HCT116 (cell line): Measurements from ENCODE around the gene RNF112. TPM values are rescaled to one million over a fixed set of nuclear protein-coding genes. Genes with fewer than 3 reads are reported as not detected.

Experiments
- ATAC-seq: fragments of 200-7000 bp; cut with Tn5 transposase; 2 replicates; pipeline ENCODE4 v1.9.1; 2020; ENCODE audit warnings: mild to moderate bottlenecking, moderate library complexity
- BruUV-seq: library from RNA; stranded (reverse); fragments of 400-500 nt; replicated peaks from 2 replicates; lab custom pipeline; 2021; lab: Mats Ljungman, UMichigan
- CTCF ChIA-PET: fragments of 300-600 bp; sonication (Branson Sonifier 250); formaldehyde crosslinking; loops from one replicate; lab custom pipeline; 2021; ENCODE audit warnings: antibody characterized with exemption; lab: Charles Lee
- POLR2A ChIA-PET: fragments of 300-600, 350-600 bp; sonication (Branson Sonifier 250); formaldehyde crosslinking; loops from one replicate; lab custom pipeline; 2021; ENCODE audit warnings: antibody characterized with exemption; lab: Charles Lee
- RAD21 ChIA-PET, 2 experiments: fragments of 300-600 bp; sonication (Branson Sonifier 250); formaldehyde crosslinking; loops; one replicate each; lab custom pipeline; 2023; ENCODE audit warnings: low total read pairs in 2 of 2; ENCODE audit not compliant: uncharacterized antibody in 2 of 2, unreplicated experiment in 2 of 2, low non-redundant PET in 1 of 2; lab: Charles Lee
- DNase-seq: peaks from one replicate; pipeline ENCODE4 v3.0.0-alpha.2; 2010; ENCODE audit warnings: low read depth, low spot score
- H2AFZ ChIP-seq: fragments of 200-600 bp; shearing (Covaris generic), sonication (generic); 2 replicates; pipeline ENCODE4 v1.6.1; 2017; ENCODE audit warnings: low read depth, mixed run types, mixed read lengths, antibody characterized with exemption, low read length; ENCODE audit not compliant: poor library complexity, severe bottlenecking
- H3K27ac ChIP-seq: 2 replicates; pipeline ENCODE4 v1.5.1; 2012; ENCODE audit warnings: low read depth, low read length
- H3K27me3 ChIP-seq: fragments of 200-600 bp; sonication (generic); 2 replicates; pipeline ENCODE4 v1.6.1; 2016; ENCODE audit warnings: mixed run types, low read length, mixed read lengths; ENCODE audit not compliant: insufficient read depth
- H3K36me3 ChIP-seq, 2 experiments: fragments of 200-500 bp in 1 of 2; fragments of 200-600 bp in 1 of 2; sonication (Bioruptor generic) in 1 of 2; sonication (generic) in 1 of 2; 2 replicates each; pipeline versions ENCODE4 v1.5.1 to v1.6.1; 2014 to 2016; ENCODE audit warnings: low read length in 2 of 2, inconsistent platforms in 1 of 2, mixed read lengths in 1 of 2, mixed run types in 1 of 2; ENCODE audit not compliant: insufficient read depth in 2 of 2, control insufficient read depth in 1 of 2
- H3K4me1 ChIP-seq, 2 experiments: fragments of 200-600 bp in 1 of 2; sonication (generic) in 1 of 2; 2 replicates each; pipeline versions ENCODE4 v1.5.1 to v1.6.1; 2012 to 2017; ENCODE audit warnings: low read length in 2 of 2, inconsistent platforms in 1 of 2, mild to moderate bottlenecking in 1 of 2, mixed read lengths in 1 of 2, mixed run types in 1 of 2, moderate library complexity in 1 of 2; ENCODE audit not compliant: insufficient read depth in 2 of 2, control insufficient read depth in 1 of 2
- H3K4me2 ChIP-seq: fragments of 200-600 bp; sonication (generic); 2 replicates; pipeline ENCODE4 v1.6.1; 2017; ENCODE audit warnings: mixed run types, low read length, mixed read lengths
- H3K4me3 ChIP-seq, 2 experiments: fragments of 200-600 bp in 1 of 2; sonication (generic) in 1 of 2; replicated peaks in 1 of 2; 2 replicates each; pipeline ENCODE4 v1.5.1; 2011 to 2016; ENCODE audit warnings: low read length in 2 of 2, control low read depth in 1 of 2, low read depth in 1 of 2, mild to moderate bottlenecking in 1 of 2, mixed read lengths in 1 of 2, mixed run types in 1 of 2
- H3K79me2 ChIP-seq: fragments of 200-600 bp; sonication (generic); 2 replicates; pipeline ENCODE4 v1.6.1; 2017; ENCODE audit warnings: mild to moderate bottlenecking, mixed run types, low read length, moderate library complexity, mixed read lengths; ENCODE audit not compliant: insufficient read depth
- H3K9ac ChIP-seq: fragments of 200-600 bp; sonication (generic); 2 replicates; pipeline ENCODE4 v1.6.1; 2016; ENCODE audit warnings: low read length, mixed read lengths
- H3K9me2 ChIP-seq: fragments of 200-600 bp; sonication (generic), shearing (Covaris generic); 2 replicates; pipeline ENCODE4 v1.6.1; 2017; ENCODE audit warnings: mixed run types, mild to moderate bottlenecking, moderate library complexity; ENCODE audit not compliant: insufficient read depth
- H3K9me3 ChIP-seq, 2 experiments: fragments of 200-500 bp in 1 of 2; fragments of 200-600 bp in 1 of 2; sonication (Bioruptor generic) in 1 of 2; sonication (generic) in 1 of 2; 2 replicates each; pipeline ENCODE4 v1.6.1; 2014 to 2017; ENCODE audit warnings: low read length in 2 of 2, mixed read lengths in 2 of 2, inconsistent platforms in 1 of 2, low read depth in 1 of 2, mild to moderate bottlenecking in 1 of 2, mixed run types in 1 of 2, moderate library complexity in 1 of 2; ENCODE audit not compliant: control insufficient read depth in 1 of 2, insufficient read depth in 1 of 2
- H4K20me1 ChIP-seq: fragments of 200-600 bp; sonication (generic), shearing (Covaris generic); 2 replicates; pipeline ENCODE4 v1.6.1; 2017; ENCODE audit warnings: mixed run types, mild to moderate bottlenecking, moderate library complexity; ENCODE audit not compliant: insufficient read depth
- ATF3 ChIP-seq: IDR thresholded peaks from 2 replicates; pipeline ENCODE4 v1.6.1; 2012
- CBX3 ChIP-seq: IDR thresholded peaks from 2 replicates; pipeline ENCODE4 v1.6.1; 2012; ENCODE audit warnings: low read depth
- CEBPB ChIP-seq: IDR thresholded peaks from 2 replicates; pipeline ENCODE4 v1.6.1; 2012; ENCODE audit warnings: low read depth
- CTCF ChIP-seq, 3 experiments: fragments of 200-600 bp in 1 of 3; sonication (generic) in 1 of 3; IDR thresholded peaks in 2 of 3; conservative IDR thresholded peaks in 1 of 3; 2 replicates each; pipeline ENCODE4 v1.5.1; 2012 to 2017; ENCODE audit warnings: low read depth in 2 of 3, low read length in 2 of 3, antibody characterized with exemption in 1 of 3, borderline replicate concordance in 1 of 3, control low read depth in 1 of 3, mild to moderate bottlenecking in 1 of 3, mixed read lengths in 1 of 3, mixed run types in 1 of 3, moderate library complexity in 1 of 3; ENCODE audit not compliant: insufficient read depth in 1 of 3
- EGR1 ChIP-seq: IDR thresholded peaks from 2 replicates; pipeline ENCODE4 v1.6.1; 2012; ENCODE audit warnings: low read depth
- ELF1 ChIP-seq: IDR thresholded peaks from 2 replicates; pipeline ENCODE4 v1.6.1; 2012; ENCODE audit warnings: low read depth, borderline replicate concordance
- EZH2 ChIP-seq: fragments of 200-600 bp; sonication (generic); IDR thresholded peaks from 2 replicates; pipeline ENCODE4 v1.6.1; 2017; ENCODE audit warnings: antibody characterized with exemption, mixed run types
- EZH2phosphoT487 ChIP-seq: fragments of 200-600 bp; IDR thresholded peaks from 2 replicates; pipeline ENCODE4 v1.6.1; 2018; ENCODE audit warnings: antibody characterized with exemption, borderline replicate concordance
- JUND ChIP-seq: IDR thresholded peaks from 2 replicates; pipeline ENCODE4 v1.6.1; 2012
- POLR2A ChIP-seq: IDR thresholded peaks from 2 replicates; pipeline ENCODE4 v1.7.0; 2011; ENCODE audit warnings: borderline replicate concordance; ENCODE audit not compliant: insufficient read depth, insufficient read length; ENCODE audit errors: extremely low read depth
- SIN3A ChIP-seq: IDR thresholded peaks from 2 replicates; pipeline ENCODE4 v1.6.1; 2012; ENCODE audit warnings: low read depth
- SP1 ChIP-seq: IDR thresholded peaks from 2 replicates; pipeline ENCODE4 v1.6.1; 2012; ENCODE audit warnings: low read depth
- YY1 ChIP-seq: IDR thresholded peaks from 2 replicates; pipeline ENCODE4 v1.6.1; 2011; ENCODE audit warnings: low read length, low read depth, moderate library complexity, mild to moderate bottlenecking; ENCODE audit not compliant: insufficient replicate concordance; ENCODE audit errors: extremely low read depth
- ZNF274 ChIP-seq: fragments of 200-500 bp; sonication (Bioruptor generic); IDR thresholded peaks from 2 replicates; pipeline ENCODE4 v1.6.1; 2014; ENCODE audit warnings: mild to moderate bottlenecking, low read depth, low read length, inconsistent platforms
- intact Hi-C: fragments of 100-400 bp; cut with micrococcal nuclease; formaldehyde crosslinking; loops from 2 replicates; pipeline ENCODE4 v1.10.0; 2022
- total RNA-seq: library from RNA; stranded (reverse); gene quantifications from one replicate; pipeline ENCODE4 v1.2.1, GENCODE V29; 2021; ENCODE audit not compliant: unreplicated experiment
- TF ChIP-seq, protein P1 (sequence below): IDR thresholded peaks from 2 replicates; pipeline ENCODE4 v1.6.1; 2011; ENCODE audit warnings: mild to moderate bottlenecking, low read length, moderate library complexity; ENCODE audit not compliant: insufficient replicate concordance; ENCODE audit errors: extremely low read depth
- TF ChIP-seq, protein P2 (sequence below): IDR thresholded peaks from 2 replicates; pipeline ENCODE4 v1.6.1; 2012

The RNF112 gene
- total RNA-seq, 1 experiment from 2014 or later: 0.98 TPM

DNA sequence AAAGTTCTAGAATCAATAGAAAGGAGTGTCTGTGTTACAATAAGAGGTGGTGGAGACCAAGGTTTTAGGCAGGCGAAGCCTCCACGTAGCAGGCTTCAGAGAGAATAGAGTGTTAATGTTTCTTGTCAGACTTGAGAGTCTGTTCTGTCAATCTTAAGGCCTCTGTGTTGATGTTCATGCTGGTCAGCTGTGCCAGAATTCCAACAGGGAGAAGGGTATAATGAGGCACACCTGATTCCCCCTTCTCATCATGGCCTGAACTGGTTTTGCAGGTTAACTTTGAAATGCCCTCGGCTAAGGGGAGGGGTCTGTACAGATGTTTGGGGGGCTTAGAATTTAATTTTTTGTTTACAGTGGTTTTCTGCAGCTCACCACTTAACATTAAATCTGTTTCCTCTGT, 46.0 kb downstream of the RNF112 start (continued):
- TF ChIP-seq CTCF (IDR thresholded peaks at IDR 0.05 in 2 of 3, conservative IDR thresholded peaks at IDR 0.05 in 1 of 3; ENCODE audit: borderline replicate concordance in 1 of 3, insufficient read depth in 1 of 3, low read depth in 2 of 3, low read length in 2 of 3) (no peak), CEBPB (no peak), SP1 (no peak), EZH2phosphoT487 (no peak), ATF3 (no peak), EGR1 (no peak), ZNF274 (no peak), CBX3 (no peak)
- TF ChIP-seq, protein P1, sequence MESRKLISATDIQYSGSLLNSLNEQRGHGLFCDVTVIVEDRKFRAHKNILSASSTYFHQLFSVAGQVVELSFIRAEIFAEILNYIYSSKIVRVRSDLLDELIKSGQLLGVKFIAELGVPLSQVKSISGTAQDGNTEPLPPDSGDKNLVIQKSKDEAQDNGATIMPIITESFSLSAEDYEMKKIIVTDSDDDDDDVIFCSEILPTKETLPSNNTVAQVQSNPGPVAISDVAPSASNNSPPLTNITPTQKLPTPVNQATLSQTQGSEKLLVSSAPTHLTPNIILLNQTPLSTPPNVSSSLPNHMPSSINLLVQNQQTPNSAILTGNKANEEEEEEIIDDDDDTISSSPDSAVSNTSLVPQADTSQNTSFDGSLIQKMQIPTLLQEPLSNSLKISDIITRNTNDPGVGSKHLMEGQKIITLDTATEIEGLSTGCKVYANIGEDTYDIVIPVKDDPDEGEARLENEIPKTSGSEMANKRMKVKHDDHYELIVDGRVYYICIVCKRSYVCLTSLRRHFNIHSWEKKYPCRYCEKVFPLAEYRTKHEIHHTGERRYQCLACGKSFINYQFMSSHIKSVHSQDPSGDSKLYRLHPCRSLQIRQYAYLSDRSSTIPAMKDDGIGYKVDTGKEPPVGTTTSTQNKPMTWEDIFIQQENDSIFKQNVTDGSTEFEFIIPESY: no peak
- TF ChIP-seq, protein P2, sequence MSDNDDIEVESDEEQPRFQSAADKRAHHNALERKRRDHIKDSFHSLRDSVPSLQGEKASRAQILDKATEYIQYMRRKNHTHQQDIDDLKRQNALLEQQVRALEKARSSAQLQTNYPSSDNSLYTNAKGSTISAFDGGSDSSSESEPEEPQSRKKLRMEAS: no peak

GRCh38 chr17:19457830-19458271, 46.8 kb downstream of the RNF112 start:
- H3K9me3 ChIP-seq: no peaks in the 10 kb centered on the region

More at GRCh38 chr17:19457830-19458271, 46.8 kb downstream of the RNF112 start:
- POLR2A ChIA-PET: interaction anchor here (0.7 kb wide), 1 partner anchor 108 kb away, joined by 3 read pairs; no protein-coding TSS in a partner anchor
- H3K9ac ChIP-seq: no peak overlapping the region
- no peaks in the 10 kb centered on the region for H3K79me2 ChIP-seq
- CTCF ChIA-PET: interaction anchor here (0.7 kb wide), 1 partner anchor 93 kb away, joined by 6 read pairs; no protein-coding TSS in a partner anchor
- H3K4me3 ChIP-seq: no peak overlapping the region
- intact Hi-C loops: no loop called here
- no peaks in the 10 kb centered on the region for H3K9me2 ChIP-seq
- no peak for ATAC-seq
- H4K20me1 ChIP-seq: no peaks in the 10 kb centered on the region
- H2AFZ ChIP-seq: no peak overlapping the region
- RAD21 ChIA-PET: no interaction called here
- no peaks in the 10 kb centered on the region for H3K27me3 ChIP-seq
- TF ChIP-seq SP1: no peak
- no peak for TF ChIP-seq CBX3
- TF ChIP-seq EZH2: no peak
- no peak for TF ChIP-seq ATF3
- TF ChIP-seq, protein P1: no peak
- TF ChIP-seq, protein P2: no peak
- TF ChIP-seq CEBPB: no peak
- TF ChIP-seq JUND: no peak
- TF ChIP-seq POLR2A: no peak
- TF ChIP-seq ZNF274: no peak
- TF ChIP-seq SIN3A: no peak
- TF ChIP-seq YY1: no peak
- TF ChIP-seq ELF1: no peak
- TF ChIP-seq EGR1: no peak
- H3K4me1 ChIP-seq: no peaks in the 10 kb centered on the region
- DNase-seq: no peak
- H3K27ac ChIP-seq: no peak overlapping the region
- H3K4me2 ChIP-seq: no peak overlapping the region
- BruUV-seq: no TSS peak
- no peaks in the 10 kb centered on the region for H3K36me3 ChIP-seq
